GM18873 (cell line): ENCODE results near the gene ZBTB44.

Experiments used
- ATAC-seq: cut with Tn5 transposase; IDR thresholded peaks from one replicate; pipeline ENCODE4 v1.9.1; 2021; ENCODE audit warnings: mild to moderate bottlenecking, moderate library complexity, moderate number of reproducible peaks; ENCODE audit not compliant: unreplicated experiment, low FRiP score

The ZBTB44 gene

DNA sequence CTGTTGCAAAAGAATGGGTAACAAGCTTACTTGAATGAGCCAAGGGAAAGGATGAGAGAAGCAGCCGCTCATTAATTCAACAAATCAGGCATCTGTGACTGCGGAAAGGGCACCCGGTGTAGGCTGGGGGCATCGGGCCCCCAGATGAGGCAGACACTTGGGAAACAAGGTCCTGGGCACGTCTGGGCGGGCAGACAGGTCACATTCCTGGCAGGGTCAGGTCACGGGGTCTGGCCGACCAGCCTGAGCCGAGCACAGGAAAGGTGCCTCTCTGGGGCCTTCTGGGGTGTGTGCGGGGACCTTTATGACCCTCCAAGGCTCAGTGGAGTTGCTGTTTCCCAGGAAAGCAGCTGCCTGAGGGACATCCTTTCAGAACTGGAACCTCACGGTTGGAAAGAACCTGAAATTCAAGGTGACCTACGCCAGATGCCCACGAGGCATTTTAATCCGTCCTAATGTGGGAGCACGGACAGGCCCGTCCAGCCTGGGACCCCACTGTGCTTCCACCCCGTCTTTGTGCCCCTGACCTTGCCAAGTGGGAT lies 98.1 kb downstream of the ZBTB44 start:
- ATAC-seq = no peak

DNA sequence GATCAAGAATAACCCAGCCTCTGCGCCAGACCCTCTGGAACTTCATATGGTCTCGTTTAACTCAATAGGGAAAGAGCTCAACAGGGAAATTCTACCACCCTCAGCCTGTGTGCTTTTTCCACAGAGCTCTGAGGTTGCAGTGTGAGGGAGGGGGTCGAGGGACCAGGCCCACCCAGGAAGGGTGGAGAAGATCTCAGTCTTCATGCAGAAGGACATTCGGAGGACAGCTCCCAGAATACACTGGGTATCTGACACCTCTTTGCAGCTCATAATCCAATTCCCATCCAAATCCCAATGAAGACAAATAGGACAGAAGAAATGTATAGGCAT lies 98.5 kb downstream of the ZBTB44 start:
- no peak for ATAC-seq

DNA sequence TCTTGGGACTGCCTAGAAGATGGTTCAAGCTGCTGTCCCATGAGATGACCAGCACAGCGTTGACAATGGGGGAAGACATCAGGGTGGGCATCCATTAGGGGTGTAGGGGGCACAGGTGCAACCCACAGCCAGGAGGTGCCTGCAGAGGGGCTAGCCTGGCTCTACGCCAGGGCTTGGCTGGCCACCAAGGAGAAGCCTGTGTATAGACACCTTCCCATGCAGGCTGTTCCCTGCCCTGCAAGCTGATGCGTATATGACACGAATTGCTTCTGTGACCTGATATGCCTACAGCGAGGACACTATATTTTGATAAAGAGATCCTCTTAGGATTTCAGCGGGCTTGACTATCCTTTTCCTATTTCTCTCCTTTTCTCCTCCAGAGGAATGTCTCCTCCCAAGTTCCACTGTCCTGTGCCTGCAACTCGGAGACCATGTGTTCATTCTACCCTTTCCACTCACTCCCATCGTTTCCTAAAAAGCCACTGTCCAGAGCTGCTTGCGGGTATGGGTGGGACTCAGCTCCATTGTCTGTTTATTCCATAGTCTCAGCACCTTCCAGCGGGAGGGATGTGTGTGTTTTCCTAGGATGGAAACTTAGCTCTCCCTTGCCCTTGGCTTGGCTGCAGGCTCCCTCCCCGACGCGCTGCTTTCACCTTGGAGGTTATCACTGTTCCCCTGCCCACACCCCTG lies 99.0 kb downstream of the ZBTB44 start:
- no peak for ATAC-seq

DNA sequence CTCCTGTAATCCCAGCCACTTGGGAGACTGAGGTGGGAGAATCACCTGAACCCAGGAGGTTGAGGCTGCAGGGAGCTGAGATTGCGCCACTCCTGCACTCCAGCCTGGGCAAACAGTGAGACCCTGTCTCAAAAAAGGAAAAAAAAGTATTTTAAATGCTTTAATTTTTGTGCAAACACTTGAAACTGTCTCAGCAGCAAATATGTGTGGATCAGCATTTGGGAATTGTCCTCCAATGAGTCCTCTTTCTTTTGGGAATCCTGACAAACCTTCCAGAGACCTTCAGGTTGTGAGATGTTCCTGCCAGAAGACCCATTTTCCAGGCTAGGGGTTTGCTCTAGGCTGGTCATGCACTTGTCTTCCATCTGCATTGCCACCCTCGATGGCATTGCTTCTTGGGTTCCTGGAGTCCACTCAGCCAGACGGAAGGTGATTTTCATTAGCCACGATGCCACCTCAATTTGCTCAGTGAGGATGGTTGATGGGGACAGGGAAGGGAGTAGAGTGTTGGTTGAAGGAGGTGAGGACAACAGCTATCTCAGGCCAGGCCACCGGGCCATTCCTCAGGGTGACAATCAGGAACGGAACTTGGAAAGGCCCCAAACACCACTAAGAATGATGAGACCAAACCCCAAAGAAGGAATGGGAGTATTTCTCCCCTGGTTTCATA lies 99.7 kb downstream of the ZBTB44 start:
- ATAC-seq = no peak

DNA sequence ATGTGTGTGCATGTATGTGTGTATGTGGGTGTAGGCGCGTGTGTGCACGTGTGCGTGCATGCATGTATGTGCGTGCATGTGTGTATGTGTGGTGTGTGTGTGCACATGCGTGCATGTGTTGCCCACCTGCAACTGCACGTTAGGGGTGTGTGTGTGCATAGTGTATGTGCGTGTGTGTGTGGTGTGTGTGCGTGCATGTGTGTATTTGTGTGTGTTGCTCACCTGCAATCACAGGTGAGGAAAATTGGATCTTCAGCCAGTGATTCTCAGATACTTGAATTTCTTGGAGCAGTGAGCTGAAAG lies 100.8 kb downstream of the ZBTB44 start:
- ATAC-seq = no peak

DNA sequence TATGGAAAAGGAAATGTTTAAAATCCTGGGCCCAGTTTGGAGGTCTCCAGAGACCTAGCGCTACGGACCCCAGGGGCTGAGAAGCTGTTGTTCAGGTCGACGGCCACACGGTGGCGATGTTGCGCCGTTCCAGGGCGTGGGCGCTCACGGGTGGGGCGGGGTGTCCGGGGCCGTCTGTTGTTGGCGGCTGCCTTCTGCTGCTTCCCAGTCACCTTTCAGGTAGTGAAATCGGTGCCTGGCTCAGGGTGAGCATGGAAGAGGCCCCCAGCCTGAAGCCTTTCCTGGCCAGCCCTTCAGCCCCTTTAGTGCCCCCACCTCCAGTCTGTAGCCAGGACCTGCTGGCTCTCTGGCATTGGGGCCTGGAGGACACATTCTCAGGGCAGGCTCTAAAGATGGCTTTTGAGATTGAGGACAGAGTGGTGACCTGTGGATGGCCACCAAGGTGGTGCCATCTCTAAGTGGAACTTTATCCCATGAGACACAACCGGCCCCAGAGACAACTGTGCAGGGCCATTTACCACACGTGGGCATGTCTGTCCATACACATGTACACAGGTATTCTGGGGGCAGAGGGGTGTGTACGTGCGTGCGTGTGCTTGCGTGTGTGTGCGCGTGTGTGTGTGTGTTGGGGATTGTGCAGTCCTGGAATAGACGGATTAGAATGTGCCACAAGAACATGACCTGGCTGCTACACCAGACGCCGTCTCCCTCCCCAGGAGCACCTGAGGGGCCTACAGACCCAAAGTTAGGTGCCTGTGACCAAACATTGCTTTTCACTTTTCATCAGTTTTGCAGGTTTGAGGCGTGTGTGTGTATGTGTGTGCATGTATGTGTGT lies 101.4 kb downstream of the ZBTB44 start:
- ATAC-seq = no peak

DNA sequence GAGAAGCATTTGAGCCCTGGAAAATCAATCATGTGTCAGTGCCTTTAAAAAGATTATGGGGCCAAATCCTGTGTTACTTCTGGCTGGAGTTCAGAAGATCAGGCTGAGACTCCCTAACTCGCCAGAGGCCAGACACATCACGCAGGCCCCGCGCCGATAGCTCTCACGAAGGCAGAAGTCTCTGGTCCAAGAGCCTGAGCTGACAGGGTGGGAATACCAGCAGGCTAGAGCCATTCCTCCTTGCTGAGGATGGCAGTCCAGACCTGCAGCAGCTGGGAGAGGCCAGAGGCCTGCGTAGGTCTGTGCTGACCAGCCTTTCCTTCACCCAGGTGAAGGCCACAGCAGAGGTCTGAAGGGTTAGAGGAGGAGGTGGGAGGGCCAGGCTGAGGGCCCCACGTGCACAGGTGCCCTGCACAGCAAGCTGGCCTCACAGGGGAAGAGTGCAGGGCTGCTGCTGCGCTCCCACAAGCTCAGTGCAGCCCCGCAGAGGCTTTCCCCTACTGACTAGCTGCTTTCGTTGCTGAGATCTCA lies 102.2 kb downstream of the ZBTB44 start:
- ATAC-seq = no peak

DNA sequence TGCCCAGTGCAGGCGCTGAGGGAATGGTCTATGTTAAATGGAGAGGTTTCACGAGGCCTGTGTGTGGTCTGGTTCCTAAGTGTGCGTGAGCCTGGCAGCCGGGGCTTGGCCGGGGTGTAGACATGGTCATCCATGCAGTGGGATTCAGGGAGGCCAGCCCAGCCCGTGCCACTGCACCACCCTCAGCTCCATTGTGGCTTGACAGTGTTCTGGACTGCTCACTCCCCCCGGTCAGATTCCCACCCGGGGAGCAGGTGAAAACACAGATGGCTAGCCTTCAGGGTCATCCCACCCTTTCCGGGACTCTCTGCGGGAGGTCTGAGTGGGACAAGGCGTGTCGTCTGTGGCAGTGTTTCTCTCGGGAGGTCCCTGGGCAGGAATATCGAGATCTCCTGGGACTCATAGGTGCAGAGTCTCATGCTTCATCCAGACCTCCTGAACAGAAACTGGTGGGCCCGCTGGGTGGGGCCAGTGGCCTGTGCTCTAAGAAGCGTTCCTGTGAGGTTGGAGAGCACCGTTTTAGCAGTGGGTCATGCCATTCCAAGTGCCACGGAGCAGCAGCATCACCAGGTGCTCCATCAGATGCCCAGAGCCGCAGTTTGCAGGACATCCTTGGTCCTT lies 102.8 kb downstream of the ZBTB44 start:
- no peak for ATAC-seq

DNA sequence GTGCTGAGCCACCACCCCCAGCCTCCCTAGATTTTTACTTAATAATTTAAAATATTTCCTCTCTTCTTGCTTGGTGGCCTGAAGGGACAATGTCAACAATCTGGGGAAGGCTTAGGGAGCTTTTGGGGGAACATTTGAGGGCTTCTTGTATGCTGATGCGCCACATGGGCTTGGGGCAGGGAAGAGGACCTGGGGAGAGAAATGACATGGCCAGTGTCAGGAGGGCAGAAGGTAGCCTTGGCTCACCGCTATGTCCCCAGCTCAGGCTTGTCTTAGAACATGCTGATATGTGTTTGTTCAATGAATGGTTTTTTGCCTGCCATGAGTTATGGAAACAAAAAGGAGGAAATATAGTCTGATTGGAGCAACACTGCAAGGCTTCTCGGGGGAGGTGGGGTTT lies 103.6 kb downstream of the ZBTB44 start:
- ATAC-seq = no peak

DNA sequence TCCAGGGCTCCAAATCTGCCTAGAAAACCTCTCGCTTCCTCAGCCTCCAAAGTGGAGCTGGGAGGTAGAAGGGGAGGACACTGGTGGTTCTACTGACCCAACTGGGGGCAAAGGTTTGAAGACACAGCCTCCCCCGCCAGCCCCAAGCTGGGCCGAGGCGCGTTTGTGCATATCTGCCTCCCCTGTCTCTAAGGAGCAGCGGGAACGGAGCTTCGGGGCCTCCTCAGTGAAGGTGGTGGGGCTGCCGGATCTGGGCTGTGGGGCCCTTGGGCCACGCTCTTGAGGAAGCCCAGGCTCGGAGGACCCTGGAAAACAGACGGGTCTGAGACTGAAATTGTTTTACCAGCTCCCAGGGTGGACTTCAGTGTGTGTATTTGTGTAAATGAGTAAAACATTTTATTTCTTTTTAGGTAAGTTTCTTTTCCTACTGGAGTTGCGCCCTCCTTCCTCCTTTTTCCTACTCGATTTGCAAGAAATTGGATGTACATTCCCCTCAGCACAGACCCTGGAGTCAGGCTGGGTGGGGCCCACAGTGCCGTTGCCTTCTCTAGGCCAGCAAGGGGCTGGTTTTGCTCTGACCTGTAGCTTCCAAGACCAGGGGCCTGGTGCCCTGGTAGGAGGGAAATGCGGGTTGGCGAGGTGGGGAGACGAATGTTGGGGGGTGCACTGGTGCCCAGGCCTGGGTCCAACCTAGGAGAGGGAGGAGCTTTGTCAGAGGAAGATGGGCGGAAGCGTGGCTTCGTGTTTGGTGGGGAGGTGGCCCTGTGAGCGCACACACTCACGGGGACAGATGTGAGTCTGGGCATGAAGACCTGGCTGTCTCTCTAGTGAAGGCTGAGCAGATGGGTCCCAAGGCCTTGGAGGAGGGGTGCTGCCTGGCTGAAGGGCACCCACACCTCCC lies 104.5 kb downstream of the ZBTB44 start:
- ATAC-seq = no peak

DNA sequence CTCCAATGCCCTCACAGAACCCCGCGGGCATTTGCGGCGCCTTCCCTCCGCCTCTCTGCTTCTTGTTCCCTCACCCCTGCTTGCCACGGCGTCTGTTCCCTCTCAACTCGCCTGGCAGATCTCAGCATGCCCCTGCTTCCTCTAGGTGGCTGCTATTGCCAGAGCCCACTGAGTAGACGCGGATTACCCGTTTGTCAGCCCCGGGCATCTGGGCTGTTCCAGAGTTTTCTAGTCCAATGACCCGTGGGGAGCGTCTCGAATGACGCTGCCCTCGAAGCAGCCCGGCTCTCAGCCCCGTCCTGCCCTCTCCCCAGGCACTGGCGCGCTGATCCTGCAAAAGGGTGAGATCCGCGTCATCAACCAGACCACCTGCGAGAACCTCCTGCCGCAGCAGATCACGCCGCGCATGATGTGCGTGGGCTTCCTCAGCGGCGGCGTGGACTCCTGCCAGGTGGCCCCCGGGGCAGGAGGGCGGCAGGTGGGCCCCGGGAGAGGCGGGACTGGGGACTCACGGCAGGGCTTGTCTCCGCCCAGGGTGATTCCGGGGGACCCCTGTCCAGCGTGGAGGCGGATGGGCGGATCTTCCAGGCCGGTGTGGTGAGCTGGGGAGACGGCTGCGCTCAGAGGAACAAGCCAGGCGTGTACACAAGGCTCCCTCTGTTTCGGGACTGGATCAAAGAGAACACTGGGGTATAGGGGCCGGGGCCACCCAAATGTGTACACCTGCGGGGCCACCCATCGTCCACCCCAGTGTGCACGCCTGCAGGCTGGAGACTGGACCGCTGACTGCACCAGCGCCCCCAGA lies 105.4 kb downstream of the ZBTB44 start:
- no peak for ATAC-seq

DNA sequence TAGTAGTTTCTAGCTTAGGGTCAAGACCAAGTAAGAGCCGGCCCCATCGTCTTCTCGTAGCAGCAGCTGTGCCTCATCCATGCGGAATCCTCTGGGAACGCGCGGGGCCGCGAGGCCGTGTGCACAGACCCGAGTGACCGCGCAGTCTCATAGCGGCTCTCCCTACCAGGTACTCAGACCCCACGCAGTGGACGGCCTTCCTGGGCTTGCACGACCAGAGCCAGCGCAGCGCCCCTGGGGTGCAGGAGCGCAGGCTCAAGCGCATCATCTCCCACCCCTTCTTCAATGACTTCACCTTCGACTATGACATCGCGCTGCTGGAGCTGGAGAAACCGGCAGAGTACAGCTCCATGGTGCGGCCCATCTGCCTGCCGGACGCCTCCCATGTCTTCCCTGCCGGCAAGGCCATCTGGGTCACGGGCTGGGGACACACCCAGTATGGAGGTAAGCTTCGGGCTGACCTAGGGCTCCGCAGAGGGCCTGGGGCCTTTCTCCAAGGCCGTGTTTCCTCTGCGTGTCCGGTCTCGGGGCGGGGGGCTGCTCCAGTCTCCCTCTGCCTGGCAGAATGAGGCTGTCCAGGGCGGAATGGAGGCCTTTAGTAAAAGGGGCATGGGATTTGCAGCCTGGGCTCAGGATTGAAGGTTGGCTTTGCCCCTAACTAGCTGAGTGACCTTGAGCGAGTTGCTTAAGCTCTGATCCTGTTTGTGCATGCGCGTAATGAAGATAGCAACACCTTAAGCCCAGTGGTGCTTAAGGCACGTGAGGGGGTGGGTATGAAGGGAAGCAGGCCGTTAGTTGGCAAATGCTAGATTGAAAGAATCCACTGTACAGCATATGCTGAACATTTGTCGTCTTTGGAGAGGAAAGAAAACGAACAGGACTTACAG lies 106.2 kb downstream of the ZBTB44 start:
- ATAC-seq = no peak

DNA sequence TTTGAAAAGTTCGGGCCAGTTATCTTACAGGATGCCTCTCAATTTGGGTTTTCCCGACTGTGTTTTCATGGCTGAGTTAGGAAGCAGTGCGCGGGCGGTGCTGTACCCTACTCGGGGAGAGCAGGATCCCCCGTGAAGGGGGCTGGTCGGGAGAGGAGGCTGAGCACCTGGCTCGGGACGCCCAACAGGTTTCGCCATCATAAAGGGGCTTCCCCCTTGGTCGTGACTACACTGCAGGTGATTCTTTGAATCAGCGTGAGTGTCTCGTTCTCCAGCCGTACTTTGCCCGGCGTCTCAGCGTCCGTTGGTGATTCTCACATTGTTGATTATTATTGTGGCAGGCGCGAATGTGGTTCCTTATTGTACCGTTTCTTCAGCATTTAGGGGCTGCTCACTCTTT lies 108.6 kb downstream of the ZBTB44 start:
- no peak for ATAC-seq

DNA sequence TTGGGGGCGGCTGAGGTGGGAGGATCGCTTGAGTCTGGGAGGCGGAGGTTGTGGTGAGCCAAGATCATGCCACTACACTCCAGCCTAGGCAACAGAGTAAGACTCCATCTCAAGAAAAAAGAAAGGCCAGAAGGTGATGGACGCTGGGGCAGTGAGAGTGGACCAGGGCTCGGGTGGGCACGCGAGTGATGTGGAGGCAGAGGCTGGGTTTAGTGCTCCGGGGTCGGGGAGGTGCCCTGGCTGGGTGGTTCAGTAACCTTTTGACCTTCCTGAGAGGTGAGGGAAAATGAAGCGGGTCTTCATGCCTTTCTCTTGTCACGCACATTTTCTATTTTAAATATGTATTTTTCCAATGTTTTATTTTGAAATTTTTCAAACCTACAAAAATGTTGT lies 110.0 kb downstream of the ZBTB44 start:
- no peak for ATAC-seq

DNA sequence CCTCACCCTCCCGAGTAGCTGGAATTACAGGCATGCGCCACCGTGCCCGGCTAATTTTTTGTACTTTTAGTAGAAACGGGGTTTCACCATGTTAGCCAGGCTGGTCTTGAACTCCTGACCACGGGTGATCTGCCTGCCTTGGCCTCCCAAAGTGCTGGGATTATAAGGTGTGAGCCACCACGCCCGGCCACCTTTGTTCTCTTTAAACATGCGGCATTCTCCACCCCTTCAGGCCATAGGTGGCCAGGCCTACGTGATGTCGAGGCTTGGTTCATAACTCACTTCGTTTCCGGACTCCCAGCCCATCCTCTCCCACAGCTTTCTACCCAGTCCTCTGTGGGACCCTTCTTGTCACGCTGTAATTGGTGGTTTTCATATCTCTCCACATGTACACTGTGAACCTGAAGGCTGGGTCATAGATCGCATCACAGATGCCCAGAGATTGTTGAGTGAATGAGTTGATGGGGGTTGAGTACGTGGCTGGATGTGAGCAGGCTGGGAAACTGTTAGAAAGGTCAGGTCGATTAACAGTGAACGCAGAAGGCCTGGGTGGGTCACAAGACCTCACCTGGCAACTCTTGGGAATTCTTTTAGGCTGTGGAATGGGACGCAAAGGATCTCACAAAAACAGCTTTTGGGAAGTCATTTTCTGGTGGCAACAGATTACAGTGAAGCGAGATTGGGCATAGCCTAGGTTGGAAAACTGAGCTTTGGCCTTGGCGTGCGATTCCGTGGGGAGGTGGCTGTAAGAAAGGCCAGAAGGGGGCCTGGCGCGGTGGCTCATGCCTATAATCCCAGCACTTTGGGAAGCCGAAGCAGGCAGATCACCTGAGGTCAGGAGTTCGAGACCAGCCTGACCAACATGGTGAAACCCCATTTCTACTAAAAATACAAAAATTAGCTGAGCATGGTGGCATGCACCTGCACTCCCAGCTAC lies 110.7 kb downstream of the ZBTB44 start:
- ATAC-seq = no peak

DNA sequence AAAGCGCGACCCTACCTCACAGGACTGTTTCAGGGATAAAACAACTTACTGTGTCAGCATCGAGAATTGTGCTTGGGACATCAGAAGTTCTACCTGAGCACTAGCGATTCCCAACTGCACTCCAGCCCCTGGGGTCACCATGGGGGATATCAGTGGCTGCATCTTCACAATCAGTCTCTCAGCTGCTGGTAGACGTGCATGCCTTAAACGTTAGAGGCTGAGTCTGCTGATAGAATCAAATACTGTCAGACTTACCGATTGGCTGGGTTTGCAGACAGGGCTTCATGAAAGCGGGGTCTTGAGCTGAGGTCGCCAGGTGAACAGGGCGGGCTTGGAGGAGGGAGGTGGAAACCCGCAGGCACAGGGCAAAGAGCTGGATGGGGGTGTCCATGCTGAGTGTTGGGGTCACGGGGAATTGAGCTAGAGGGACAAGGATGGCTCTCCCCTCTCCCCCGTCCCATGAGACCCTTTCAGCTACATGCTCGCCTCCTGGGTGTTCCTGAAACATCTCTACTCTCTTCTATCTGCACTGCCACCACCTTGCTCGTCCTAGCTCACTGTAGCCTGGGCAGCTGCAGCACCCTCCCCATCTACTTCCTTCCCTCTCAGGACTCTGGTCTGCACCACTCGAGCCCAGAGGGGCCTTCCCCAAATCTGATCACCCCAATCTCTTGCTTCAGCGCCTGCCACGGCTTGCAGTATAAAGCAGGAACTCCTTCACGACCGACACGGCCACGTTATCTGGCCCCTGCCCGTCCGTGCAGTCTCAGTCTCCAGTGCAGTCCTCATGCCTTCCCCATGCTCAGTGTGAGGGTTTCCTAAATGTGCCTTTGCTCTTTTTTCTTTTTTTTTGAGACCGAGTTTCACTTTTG lies 111.7 kb downstream of the ZBTB44 start:
- no peak for ATAC-seq
